ENCODE measurements around the gene CYP2B6. TPM values are rescaled to one million over a fixed set of nuclear protein-coding genes. Genes with fewer than 3 reads are reported as not detected.
A peak's percentile ranks its signal among the peaks of the same experiment; 100 is the strongest.
"Not testable (repeated sequence)": the region's sequence is repeated elsewhere in the genome, so short reads cannot be mapped to it uniquely, and the experiment has no call there.

Gene CYP2B6
- not detected in 2 replicates for total RNA-seq (2014; rRNA removed; shearing (Covaris generic); ENCODE audit: low replicate concordance)

DNA sequence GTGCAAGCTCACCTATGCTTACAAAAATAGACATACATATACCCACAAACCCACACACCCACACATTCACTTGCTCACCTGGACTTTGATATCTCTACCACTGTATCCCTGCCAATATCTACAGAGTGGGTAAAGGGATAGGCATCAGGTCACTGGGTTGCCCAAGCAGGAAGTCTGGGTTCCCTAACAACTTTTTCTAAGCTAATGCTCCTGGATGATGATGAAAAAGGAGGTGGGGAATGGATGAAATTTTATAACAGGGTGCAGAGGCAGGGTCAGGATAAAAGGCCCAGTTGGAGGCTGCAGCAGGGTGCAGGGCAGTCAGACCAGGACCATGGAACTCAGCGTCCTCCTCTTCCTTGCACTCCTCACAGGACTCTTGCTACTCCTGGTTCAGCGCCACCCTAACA, at the start of gene CYP2B6:
CYP2B6 (plus strand) TSS at position 311 of the 410 bp plus-strand sequence; CDS start at position 335, 24 bp downstream.
- Histone ChIP-seq H3K9me3 (peaks cover 8% of the 10 kb centered on the region; the same call in 1 of the 2 replicates), H3K36me3 (no peaks in the 10 kb centered on the region), H3K27me3 (peaks cover 9% of the 10 kb centered on the region; the same call in 1 of the 2 replicates), H3K4me3 (no peak within 1 kb of the TSS)
- no peak for DNase-seq

GRCh38 chr19:40941481-40942219, 49.4 kb upstream of the CYP2B6 start:
- no peak for DNase-seq
- Histone ChIP-seq H3K36me3 (no peaks in the 10 kb centered on the region), H3K9me3 (no peaks in the 10 kb centered on the region; the same call in 1 of the 2 replicates), H3K4me3 (no peak overlapping the region), H3K27me3 (peaks cover 18% of the 10 kb centered on the region)

GRCh38 chr19:40945645-40946044, 45.4 kb upstream of the CYP2B6 start:
- Histone ChIP-seq H3K4me3 (no peak overlapping the region), H3K36me3 (no peaks in the 10 kb centered on the region)
- no peak for DNase-seq

DNA sequence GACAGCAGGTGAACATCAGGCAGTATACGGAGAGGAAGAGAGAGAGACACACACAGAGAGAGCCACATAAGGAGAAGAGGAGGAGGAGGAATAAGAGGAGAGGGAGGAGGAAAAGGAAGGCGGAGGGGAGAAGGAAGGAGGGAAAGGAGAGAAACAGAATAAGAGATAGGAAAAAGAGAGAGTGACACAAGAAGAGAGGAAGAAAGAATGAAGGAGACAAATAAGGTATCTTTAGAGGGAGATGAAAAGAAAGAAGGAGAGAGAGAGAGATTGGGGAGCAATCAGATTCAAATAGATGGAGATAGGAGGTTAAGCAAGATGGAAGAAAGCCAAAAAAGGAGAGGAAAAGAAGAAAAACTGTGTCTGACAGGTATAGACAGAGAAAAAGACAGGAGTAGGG, 44.0 kb upstream of the CYP2B6 start:
- DNase-seq = no peak
- no peak overlapping the region for H3K4me3 ChIP-seq
- no peaks in the 10 kb centered on the region for H3K36me3 ChIP-seq
- H3K9me3 ChIP-seq = peaks cover 3% of the 10 kb centered on the region
- peaks cover 16% of the 10 kb centered on the region for H3K27me3 ChIP-seq

More at GRCh38 chr19:40945645-40946044, 45.4 kb upstream of the CYP2B6 start:
- Histone ChIP-seq H3K27me3 (peaks cover 16% of the 10 kb centered on the region), H3K9me3 (no peaks in the 10 kb centered on the region; the same call in 1 of the 2 replicates)

GRCh38 chr19:40947573-40947972, 43.5 kb upstream of the CYP2B6 start:
- no peak for DNase-seq
- H3K9me3 ChIP-seq = peaks cover 3% of the 10 kb centered on the region
- no peak overlapping the region for H3K4me3 ChIP-seq
- H3K27me3 ChIP-seq = peaks cover 16% of the 10 kb centered on the region
- H3K36me3 ChIP-seq = no peaks in the 10 kb centered on the region

DNA sequence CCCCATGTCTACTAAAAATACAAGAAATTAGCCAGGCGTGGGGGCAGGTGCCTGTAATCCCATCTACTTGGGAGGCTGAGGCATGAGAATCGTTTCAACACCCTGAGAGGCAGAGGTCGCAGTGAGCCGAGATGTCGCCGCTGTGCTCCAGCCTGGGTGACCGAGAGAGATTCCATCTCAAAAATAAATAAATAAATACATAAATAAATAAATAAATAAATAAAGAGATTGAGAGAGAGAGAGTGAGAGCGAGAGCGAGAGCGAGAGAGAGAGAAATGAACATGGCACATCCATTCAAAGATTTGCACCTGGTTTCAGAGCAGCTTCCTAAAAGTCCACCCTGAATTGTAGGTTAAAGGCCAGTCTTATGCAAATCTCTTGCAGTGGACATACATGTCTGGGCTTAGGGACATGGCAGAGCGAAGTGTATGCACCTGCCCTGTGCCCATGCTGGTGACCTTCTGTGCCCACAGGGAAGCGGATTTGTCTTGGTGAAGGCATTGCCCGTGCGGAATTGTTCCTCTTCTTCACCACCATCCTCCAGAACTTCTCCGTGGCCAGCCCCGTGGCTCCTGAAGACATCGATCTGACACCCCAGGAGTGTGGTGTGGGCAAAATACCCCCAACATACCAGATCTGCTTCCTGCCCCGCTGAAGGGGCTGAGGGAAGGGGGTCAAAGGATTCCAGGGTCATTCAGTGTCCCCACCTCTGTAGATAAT, 42.3 kb upstream of the CYP2B6 start:
- peaks cover 11% of the 10 kb centered on the region for H3K9me3 ChIP-seq
- no peaks in the 10 kb centered on the region for H3K36me3 ChIP-seq
- peaks cover 11% of the 10 kb centered on the region for H3K27me3 ChIP-seq
- H3K4me3 ChIP-seq = no peak overlapping the region
- no peak for DNase-seq

DNA sequence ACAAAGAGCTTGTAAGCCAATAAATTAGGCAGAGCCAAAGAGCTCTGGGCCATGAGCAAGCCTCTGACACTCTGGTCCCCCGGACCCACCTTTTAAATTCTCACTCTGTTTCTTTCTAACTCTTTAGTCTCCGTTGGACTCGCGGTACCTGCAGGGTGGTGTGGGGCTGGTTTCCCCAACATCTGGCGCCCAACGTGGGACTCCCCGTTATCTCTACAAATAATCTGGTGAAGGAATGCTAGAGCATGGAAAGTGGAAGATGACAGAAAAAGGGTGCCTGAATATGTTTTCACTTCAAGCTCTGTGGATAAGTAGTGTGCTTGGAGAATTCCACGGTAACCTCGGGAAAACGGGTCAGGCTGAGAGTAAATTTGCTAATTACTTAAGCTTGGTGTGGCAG, 36.5 kb upstream of the CYP2B6 start:
- no peak for DNase-seq
- H3K9me3 ChIP-seq = peaks cover 38% of the 10 kb centered on the region
- H3K4me3 ChIP-seq = no peak overlapping the region
- no peaks in the 10 kb centered on the region for H3K36me3 ChIP-seq
- H3K27me3 ChIP-seq = peaks cover 20% of the 10 kb centered on the region

DNA sequence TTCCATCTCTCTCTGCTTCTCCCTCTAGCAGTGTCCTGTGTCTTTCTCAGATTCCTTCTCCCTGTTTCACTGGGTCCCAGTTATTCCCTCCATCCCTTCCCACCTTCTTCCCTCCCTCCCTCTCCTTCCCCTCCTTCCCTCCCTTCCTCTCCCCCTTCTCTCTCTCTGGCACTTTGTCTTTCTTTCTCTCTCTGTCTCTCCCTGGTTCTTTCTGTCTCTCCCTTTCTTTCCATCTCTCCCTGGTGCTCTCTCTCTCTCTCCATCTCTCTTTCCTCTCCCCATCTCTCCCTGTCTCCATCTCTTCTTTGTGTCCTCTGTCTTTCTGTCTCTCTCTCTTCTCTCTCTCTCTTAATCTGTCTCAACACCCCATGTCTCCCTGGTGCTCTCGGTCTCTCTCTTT, 31.7 kb upstream of the CYP2B6 start:
- Histone ChIP-seq H3K9me3 (peaks cover 25% of the 10 kb centered on the region), H3K27me3 (peaks cover 25% of the 10 kb centered on the region), H3K4me3 (no peak overlapping the region), H3K36me3 (no peaks in the 10 kb centered on the region)
- DNase-seq = no peak

DNA sequence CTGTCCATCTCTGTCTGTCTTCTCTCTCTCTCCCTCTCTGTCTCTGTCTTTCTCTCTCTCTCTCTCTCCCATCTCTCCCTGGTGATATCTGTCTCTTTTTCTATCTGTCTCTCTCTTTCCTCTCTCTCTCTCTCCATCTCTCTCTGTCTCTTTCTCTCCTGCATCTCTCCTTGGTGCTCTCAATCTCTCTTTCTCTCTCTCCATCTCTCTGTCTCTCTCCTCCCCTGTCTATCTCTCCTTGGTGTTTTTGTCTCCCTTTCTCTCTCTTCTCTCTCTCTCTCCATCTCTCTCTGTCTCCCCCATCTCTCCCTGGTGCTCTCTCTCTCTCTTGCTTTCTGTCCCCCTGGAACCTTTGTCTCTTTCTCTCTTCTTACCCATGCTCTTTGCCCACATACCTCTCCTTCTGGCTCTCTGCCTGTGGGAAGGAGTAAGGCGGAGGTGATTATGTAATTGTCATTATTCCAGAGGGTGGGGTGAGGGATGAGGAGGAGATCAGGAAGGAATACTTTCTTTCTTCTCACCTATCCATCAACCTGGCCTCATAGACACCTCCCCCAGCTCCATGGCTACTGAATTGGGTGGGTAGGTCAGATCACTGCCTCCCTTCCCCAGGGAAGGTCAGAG, 30.9 kb upstream of the CYP2B6 start:
- no peaks in the 10 kb centered on the region for H3K36me3 ChIP-seq
- peaks cover 25% of the 10 kb centered on the region for H3K27me3 ChIP-seq
- no peak for DNase-seq
- peaks cover 20% of the 10 kb centered on the region for H3K9me3 ChIP-seq
- no peak overlapping the region for H3K4me3 ChIP-seq

GRCh38 chr19:40960780-40961179, 30.3 kb upstream of the CYP2B6 start:
- Histone ChIP-seq H3K36me3 (no peaks in the 10 kb centered on the region), H3K4me3 (no peak overlapping the region), H3K27me3 (peaks cover 25% of the 10 kb centered on the region), H3K9me3 (peaks cover 15% of the 10 kb centered on the region)
- no peak for DNase-seq

GRCh38 chr19:40962460-40962961, 28.6 kb upstream of the CYP2B6 start:
- Histone ChIP-seq H3K9me3 (peaks cover 12% of the 10 kb centered on the region), H3K36me3 (no peaks in the 10 kb centered on the region), H3K4me3 (no peak overlapping the region), H3K27me3 (peaks cover 26% of the 10 kb centered on the region)
- peak; percentile 71 for DNase-seq

DNA sequence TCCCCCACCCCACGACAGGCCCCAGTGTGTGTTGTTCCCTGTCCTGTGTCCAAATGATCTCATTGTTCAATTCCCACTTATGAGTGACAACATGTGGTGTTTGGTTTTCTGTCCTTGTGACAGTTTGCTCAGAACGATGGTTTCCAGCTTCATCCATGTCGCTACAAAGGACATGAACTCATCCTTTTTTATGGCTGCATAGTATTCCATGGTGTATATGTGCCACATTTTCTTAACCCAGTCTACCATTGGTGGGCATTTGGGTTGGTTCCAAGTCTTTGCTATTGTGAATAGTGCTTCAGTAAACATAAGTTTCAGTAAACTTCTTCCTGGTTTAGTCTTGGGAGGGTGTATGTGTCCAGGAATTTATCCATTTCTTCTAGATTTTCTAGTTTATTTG, 26.7 kb upstream of the CYP2B6 start:
- H3K27me3 ChIP-seq = peaks cover 29% of the 10 kb centered on the region
- not testable (repeated sequence) for H3K36me3 ChIP-seq, DNase-seq, H3K4me3 ChIP-seq
- peaks cover 12% of the 10 kb centered on the region for H3K9me3 ChIP-seq

- H3K4me3 ChIP-seq, DNase-seq, H3K36me3 ChIP-seq: not testable (repeated sequence)
- Histone ChIP-seq H3K27me3 (peaks cover 33% of the 10 kb centered on the region), H3K9me3 (peaks cover 11% of the 10 kb centered on the region)
These were observed 25.7 kb upstream of the CYP2B6 start for GRCh38 chr19:40965351-40965750.

DNA sequence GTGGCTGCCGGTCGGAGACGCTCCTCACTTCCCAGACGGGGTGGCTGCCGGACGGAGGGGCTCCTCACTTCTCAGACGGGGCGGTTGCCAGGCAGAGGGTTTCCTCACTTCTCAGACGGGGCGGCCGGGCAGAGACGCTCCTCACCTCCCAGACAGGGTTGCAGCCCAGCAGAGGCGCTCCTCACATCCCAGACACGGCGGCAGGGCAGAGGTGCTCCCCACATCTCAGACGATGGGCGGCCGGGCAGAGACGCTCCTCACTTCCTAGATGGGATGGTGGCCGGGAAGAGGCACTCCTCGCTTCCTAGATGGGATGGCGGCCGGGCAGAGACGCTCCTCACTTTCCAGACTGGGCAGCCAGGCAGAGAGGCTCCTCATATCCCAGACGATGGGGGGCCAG, 24.5 kb upstream of the CYP2B6 start:
- H3K4me3 ChIP-seq, H3K36me3 ChIP-seq, DNase-seq, H3K9me3 ChIP-seq: not testable (repeated sequence)
- peaks cover 26% of the 10 kb centered on the region for H3K27me3 ChIP-seq

GRCh38 chr19:40968065-40968464, 23.0 kb upstream of the CYP2B6 start:
- not testable (repeated sequence) for DNase-seq, H3K4me3 ChIP-seq, H3K36me3 ChIP-seq, H3K9me3 ChIP-seq
- peaks cover 29% of the 10 kb centered on the region for H3K27me3 ChIP-seq

GRCh38 chr19:40969721-40970120, 21.4 kb upstream of the CYP2B6 start:
- not testable (repeated sequence) for H3K36me3 ChIP-seq, DNase-seq, H3K9me3 ChIP-seq, H3K4me3 ChIP-seq
- peaks cover 31% of the 10 kb centered on the region for H3K27me3 ChIP-seq
